DOHH2 (cell line): ENCODE data around the gene SFXN1.

Experiments used
- H3F3A ChIP-seq: fragments of 200-600 bp; sonication (generic), shearing (Covaris generic); 2 replicates; pipeline ENCODE4 v1.6.0; 2016; ENCODE audit warnings: antibody characterized with exemption, mild to moderate bottlenecking; ENCODE audit not compliant: control insufficient read depth, insufficient read depth
- H3K27ac ChIP-seq: fragments of 200-600 bp; sonication (generic); 2 replicates; pipeline ENCODE4 v1.5.1; 2014; ENCODE audit warnings: low read depth, mild to moderate bottlenecking, low read length, moderate library complexity
- H3K27me3 ChIP-seq: fragments of 200-600 bp; sonication (generic); 2 replicates; pipeline ENCODE4 v1.6.1; 2014; ENCODE audit warnings: mild to moderate bottlenecking, low read length, mixed read lengths; ENCODE audit not compliant: control insufficient read depth
- H3K36me3 ChIP-seq: fragments of 200-600 bp; sonication (generic); 2 replicates; pipeline ENCODE4 v1.6.1; 2014; ENCODE audit warnings: mild to moderate bottlenecking, low read length, moderate library complexity, mixed read lengths; ENCODE audit not compliant: control insufficient read depth
- H3K4me1 ChIP-seq: fragments of 200-600 bp; sonication (generic); 2 replicates; pipeline ENCODE4 v1.6.1; 2014; ENCODE audit warnings: mild to moderate bottlenecking, low read length, mixed read lengths; ENCODE audit not compliant: control insufficient read depth
- H3K4me2 ChIP-seq: fragments of 200-600 bp; sonication (generic); 2 replicates; pipeline ENCODE4 v1.6.0; 2014; ENCODE audit warnings: mild to moderate bottlenecking, low read length, moderate library complexity
- H3K4me3 ChIP-seq: fragments of 200-600 bp; sonication (generic); 2 replicates; pipeline ENCODE4 v1.5.1; 2014; ENCODE audit warnings: mild to moderate bottlenecking, low read length, mixed read lengths
- H3K79me2 ChIP-seq: fragments of 200-600 bp; sonication (generic); 2 replicates; pipeline ENCODE4 v1.6.1; 2014; ENCODE audit warnings: mild to moderate bottlenecking, low read length, mixed read lengths; ENCODE audit not compliant: control insufficient read depth
- H3K9me2 ChIP-seq: fragments of 200-600 bp; sonication (generic); replicated peaks from 2 replicates; pipeline ENCODE4 v1.6.1; 2014; ENCODE audit warnings: mild to moderate bottlenecking, low read length, mixed read lengths; ENCODE audit not compliant: control insufficient read depth
- H3K9me3 ChIP-seq: fragments of 200-600 bp; sonication (generic); 2 replicates; pipeline ENCODE4 v1.6.1; 2014; ENCODE audit warnings: antibody characterized with exemption, low read length, mixed read lengths; ENCODE audit not compliant: control insufficient read depth, insufficient read depth
- H4K20me1 ChIP-seq: fragments of 200-600 bp; sonication (generic); 2 replicates; pipeline ENCODE4 v1.6.0; 2014; ENCODE audit warnings: low read depth, mild to moderate bottlenecking, antibody characterized with exemption, low read length, moderate library complexity; ENCODE audit not compliant: control insufficient read depth, insufficient read depth
- EZH2phosphoT487 ChIP-seq: fragments of 200-600 bp; sonication (generic); IDR thresholded peaks from 2 replicates; pipeline ENCODE4 v1.6.1; 2017; ENCODE audit warnings: borderline replicate concordance, mild to moderate bottlenecking, antibody characterized with exemption, low read length, moderate library complexity, mixed read lengths
- TF ChIP-seq, protein P1 (sequence below): fragments of 200-600 bp; sonication (generic); IDR thresholded peaks from one replicate; pipeline ENCODE4 v1.5.1; 2014; ENCODE audit warnings: antibody characterized with exemption, mild to moderate bottlenecking, low read depth, low read length; ENCODE audit not compliant: poor library complexity, severe bottlenecking

Gene SFXN1

GRCh38 chr5:175460126-175460525 lies 18.2 kb upstream of the SFXN1 start:
- H3K27ac ChIP-seq, result no peak overlapping the region
- H3K9me3 ChIP-seq, result no peaks in the 10 kb centered on the region
- H3K79me2 ChIP-seq, result no peaks in the 10 kb centered on the region
- H3K4me2 ChIP-seq, result no peak overlapping the region
- no peaks in the 10 kb centered on the region for H3F3A ChIP-seq
- no peaks in the 10 kb centered on the region for H3K27me3 ChIP-seq
- H3K4me3 ChIP-seq, result no peak overlapping the region
- no peaks in the 10 kb centered on the region for H3K36me3 ChIP-seq
- H3K4me1 ChIP-seq, result peaks cover 20% of the 10 kb centered on the region
- H4K20me1 ChIP-seq, result no peaks in the 10 kb centered on the region
- TF ChIP-seq, protein P1, sequence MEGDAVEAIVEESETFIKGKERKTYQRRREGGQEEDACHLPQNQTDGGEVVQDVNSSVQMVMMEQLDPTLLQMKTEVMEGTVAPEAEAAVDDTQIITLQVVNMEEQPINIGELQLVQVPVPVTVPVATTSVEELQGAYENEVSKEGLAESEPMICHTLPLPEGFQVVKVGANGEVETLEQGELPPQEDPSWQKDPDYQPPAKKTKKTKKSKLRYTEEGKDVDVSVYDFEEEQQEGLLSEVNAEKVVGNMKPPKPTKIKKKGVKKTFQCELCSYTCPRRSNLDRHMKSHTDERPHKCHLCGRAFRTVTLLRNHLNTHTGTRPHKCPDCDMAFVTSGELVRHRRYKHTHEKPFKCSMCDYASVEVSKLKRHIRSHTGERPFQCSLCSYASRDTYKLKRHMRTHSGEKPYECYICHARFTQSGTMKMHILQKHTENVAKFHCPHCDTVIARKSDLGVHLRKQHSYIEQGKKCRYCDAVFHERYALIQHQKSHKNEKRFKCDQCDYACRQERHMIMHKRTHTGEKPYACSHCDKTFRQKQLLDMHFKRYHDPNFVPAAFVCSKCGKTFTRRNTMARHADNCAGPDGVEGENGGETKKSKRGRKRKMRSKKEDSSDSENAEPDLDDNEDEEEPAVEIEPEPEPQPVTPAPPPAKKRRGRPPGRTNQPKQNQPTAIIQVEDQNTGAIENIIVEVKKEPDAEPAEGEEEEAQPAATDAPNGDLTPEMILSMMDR, result peak; percentile 53
- TF ChIP-seq EZH2phosphoT487, result no peak
- no peaks in the 10 kb centered on the region for H3K9me2 ChIP-seq

- H3K27me3 ChIP-seq, result no peaks in the 10 kb centered on the region
- H3K9me2 ChIP-seq, result no peaks in the 10 kb centered on the region
- TF ChIP-seq, protein P1, result no peak
- no peak for TF ChIP-seq EZH2phosphoT487
- no peak overlapping the region for H3K4me2 ChIP-seq
- H3K4me3 ChIP-seq, result no peak overlapping the region
- H4K20me1 ChIP-seq, result no peaks in the 10 kb centered on the region
- no peaks in the 10 kb centered on the region for H3K36me3 ChIP-seq
- peaks cover 16% of the 10 kb centered on the region for H3K4me1 ChIP-seq
- H3K79me2 ChIP-seq, result no peaks in the 10 kb centered on the region
- H3K9me3 ChIP-seq, result no peaks in the 10 kb centered on the region
- H3K27ac ChIP-seq, result no peak overlapping the region
- H3F3A ChIP-seq, result no peaks in the 10 kb centered on the region
Observed at GRCh38 chr5:175460552-175460951, 17.8 kb upstream of the SFXN1 start.

DNA sequence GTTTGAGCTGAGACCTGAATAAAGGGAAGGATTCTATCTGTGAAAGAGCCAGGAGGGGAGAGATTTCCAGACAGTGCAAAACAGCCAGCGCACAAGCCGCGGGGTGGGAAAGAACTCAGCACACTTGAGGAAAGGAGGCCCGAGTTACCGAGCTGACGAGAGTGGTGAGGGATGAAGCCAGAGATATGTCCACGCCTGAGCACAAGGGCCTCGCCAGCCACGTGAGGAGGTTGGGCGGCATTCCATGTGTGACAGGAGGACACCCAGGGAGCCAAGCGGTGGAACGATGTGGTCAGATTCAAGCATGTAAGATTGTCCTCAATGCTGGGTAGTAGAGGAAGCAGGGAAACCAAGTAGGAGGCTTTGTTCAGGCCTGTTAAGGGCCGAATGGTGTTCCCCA lies 17.0 kb upstream of the SFXN1 start:
- H3K4me3 ChIP-seq, result no peak overlapping the region

More for the DNA sequence above, 17.0 kb upstream of the SFXN1 start:
- Histone ChIP-seq H3K4me1 (peaks cover 8% of the 10 kb centered on the region), H4K20me1 (no peaks in the 10 kb centered on the region), H3F3A (no peaks in the 10 kb centered on the region), H3K79me2 (no peaks in the 10 kb centered on the region), H3K9me2 (no peaks in the 10 kb centered on the region), H3K9me3 (no peaks in the 10 kb centered on the region), H3K27me3 (peaks cover 3% of the 10 kb centered on the region; the same call in 1 of the 2 replicates), H3K36me3 (no peaks in the 10 kb centered on the region), H3K27ac (no peak overlapping the region), H3K4me2 (no peak overlapping the region)
- TF ChIP-seq, protein P1, result no peak
- no peak for TF ChIP-seq EZH2phosphoT487
